GM18505 (cell line): ENCODE results near the gene CDT1.

Experiments used
- ATAC-seq: cut with Tn5 transposase; IDR thresholded peaks from one replicate; pipeline ENCODE4 v1.9.1; 2021; ENCODE audit not compliant: unreplicated experiment
- POLR2A ChIP-seq: IDR thresholded peaks from 4 replicates; pipeline ENCODE4 v1.6.1; 2011; ENCODE audit warnings: borderline replicate concordance; ENCODE audit not compliant: insufficient read depth, insufficient read length; ENCODE audit errors: extremely low read depth

CDT1 gene

DNA sequence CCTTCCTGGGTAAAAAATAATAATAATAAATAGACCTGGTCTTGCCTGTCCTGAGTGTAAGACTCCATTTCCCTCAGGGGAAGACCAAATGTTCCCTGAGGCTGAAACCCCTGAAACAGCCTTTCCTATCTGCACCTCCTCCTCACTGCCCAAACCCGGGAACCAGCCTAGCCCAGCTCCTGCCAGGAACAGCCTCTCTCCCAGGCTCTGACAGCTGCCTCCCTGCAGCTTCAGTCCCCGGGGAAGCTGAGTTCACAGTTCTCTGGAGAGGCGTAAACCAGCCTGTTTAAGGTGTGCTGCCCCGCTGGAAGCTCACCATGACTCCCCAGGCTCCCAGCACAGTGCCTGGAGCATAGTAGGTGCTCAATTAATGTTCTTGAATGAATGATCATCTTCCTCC lies 7.3 kb upstream of the CDT1 start:
- no peak for TF ChIP-seq POLR2A
- no peak for ATAC-seq

DNA sequence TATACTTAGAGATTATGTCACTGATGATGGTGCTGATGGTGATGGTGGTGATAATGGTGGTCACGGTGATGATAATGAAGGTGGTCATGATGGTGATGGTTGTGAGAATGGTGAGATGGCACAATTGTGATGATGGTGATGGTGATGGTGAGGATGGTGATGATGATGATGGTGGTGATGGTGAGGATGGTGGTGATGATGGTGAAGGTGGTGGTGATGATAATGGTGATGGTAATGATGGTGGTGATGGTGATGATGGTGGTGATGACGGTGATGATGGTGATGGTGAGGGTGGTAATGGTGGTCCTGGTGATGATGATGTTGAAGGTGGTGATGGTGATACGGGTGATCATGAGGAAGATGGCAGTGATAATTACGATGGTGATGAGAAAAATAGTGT lies 5.5 kb upstream of the CDT1 start:
- TF ChIP-seq POLR2A = no peak
- no peak for ATAC-seq

- no peak for ATAC-seq
- no peak for TF ChIP-seq POLR2A
Measured at GRCh38 chr16:88798772-88799455, 4.7 kb upstream of the CDT1 start.

DNA sequence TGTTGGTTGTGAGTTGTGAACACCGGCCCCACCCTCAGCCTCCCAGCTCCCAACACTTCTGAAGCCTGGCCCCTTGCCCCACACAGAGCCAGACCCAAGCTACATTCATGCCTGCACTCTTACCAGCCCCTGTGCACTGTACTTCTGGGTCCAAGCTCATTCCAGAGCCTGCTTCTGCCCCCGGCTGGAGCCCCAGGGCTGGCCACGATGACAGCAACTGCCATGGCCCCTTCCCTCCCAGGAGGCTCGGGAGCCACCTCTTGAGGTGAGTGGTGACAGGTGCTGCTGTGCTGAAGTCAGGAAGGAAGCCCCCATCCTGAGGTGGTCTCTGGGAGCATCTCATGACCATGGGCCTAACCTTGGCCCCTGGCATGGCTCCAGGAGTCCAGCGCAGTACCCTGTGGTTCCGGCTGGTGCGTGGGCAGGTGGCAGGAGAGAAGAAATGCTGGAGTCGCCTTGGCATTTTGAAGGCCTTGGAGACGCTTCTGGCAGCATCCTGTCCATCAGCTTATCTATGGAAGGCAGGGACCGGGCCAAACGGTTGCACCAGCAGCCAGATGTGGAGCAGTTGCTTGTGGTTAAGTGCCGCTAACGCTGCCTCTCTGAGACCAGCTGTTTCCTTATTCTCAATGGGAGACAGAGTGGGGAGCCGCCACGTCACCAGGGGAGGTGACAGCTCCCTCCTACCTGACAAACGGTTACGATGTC lies 3.9 kb upstream of the CDT1 start:
- no peak for TF ChIP-seq POLR2A
- ATAC-seq = no peak

- no peak for TF ChIP-seq POLR2A
Measured at GRCh38 chr16:88800277-88800592, 3.4 kb upstream of the CDT1 start.

GRCh38 chr16:88804173-88804551 lies 573 bp downstream of the CDT1 start:
- TF ChIP-seq POLR2A = no peak
- no peak for ATAC-seq

More at GRCh38 chr16:88800277-88800592, 3.4 kb upstream of the CDT1 start:
- no peak for ATAC-seq

DNA sequence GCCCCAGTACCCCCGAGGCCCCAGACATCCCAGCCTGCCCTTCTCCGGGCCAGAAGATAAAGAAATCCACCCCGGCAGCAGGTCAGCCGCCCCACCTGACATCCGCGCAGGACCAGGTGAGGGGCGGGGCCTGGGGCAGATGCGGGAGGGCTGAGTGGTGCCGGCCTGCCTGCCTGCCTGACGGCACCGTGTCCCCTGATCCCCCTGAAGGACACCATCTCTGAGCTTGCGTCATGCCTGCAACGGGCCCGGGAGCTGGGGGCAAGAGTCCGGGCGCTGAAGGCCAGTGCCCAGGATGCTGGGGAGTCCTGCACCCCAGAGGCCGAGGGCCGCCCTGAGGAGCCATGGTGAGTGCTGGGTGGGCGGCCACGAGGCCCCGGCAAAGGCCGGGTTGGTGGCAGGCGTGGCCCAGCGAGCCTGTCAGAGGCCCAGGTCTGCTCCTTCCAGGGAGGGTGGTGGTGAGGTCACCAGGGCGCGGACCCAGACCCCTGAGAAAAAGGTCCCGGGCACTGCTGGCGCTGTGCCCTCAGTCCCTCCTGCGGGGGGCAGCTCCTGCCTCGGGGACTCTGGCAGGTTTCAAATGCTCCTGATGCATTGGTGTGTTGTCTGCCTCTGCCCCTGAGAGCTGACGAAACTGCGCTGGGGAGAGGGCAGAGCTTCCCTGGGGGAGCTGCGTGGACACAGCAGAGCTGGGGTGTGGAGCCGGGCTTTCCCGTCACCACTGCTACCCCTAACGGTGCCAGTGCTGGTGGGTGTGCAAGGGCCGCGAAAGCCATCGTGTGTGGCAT lies 1.2 kb downstream of the CDT1 start:
- no peak for ATAC-seq
- TF ChIP-seq POLR2A = peak; percentile 44

DNA sequence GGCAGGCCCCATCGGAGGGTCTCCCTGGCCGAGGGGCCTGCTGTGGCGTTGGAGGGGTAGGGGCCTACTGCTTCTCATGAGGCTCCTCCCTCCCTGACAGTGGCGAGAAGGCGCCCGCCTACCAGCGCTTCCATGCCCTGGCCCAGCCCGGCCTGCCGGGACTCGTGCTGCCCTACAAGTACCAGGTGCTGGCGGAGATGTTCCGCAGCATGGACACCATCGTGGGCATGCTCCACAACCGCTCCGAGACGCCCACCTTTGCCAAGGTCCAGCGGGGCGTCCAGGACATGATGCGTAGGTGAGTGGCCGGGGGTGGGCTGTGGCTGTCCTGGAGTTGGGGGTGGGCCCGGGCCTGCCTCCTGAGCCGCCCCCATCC lies 1.7 kb downstream of the CDT1 start:
- no peak for ATAC-seq
- TF ChIP-seq POLR2A = no peak

DNA sequence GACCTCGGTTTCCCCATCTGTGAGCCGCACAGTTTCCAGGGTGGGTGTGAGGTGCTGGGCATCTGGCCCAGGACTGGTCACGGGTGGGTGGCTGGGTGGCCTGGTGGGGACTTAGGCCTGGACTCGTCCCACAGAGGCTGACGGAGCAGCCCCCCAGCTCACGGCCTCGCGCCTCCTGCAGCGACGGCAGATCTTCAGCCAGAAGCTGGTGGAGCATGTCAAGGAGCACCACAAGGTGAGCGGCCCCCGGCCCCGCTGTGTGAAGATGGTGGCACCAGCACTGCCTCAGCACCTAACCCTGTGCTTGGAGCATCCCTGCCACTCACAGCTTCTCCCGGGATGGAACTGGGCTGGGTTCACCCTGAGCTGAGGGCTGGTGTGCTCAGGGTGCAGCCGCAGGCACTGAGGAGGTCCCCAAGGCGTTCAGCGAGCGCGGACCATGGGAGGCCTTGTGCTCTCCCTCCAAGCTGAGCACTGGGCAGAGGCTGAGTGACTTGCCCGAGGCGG lies 2.4 kb downstream of the CDT1 start:
- no peak for ATAC-seq

DNA sequence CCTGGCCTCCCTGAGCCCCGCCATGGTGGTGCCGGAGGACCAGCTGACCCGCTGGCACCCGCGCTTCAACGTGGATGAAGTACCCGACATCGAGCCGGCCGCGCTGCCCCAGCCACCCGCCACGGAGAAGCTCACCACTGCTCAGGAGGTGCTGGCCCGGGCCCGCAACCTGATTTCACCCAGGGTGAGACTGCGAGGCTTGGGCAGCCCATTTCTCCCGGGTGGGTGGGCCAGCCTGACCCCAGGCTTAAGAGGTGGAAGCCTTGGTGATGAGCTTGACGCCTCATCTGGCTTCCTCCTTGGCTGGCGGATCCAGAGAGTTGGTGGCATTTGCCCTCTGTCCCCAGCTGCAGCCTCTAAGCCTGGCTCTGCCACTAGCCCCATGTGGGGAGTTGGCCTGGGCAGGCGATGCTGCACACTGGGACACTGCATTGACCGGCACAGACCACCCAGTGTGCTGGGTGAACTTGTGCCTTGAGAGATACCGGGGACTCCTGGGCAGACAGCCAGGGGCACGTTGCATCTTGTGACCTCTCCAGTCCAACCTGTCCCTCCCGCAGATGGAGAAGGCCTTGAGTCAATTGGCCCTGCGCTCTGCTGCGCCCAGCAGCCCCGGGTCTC lies 3.0 kb downstream of the CDT1 start:
- ATAC-seq = no peak
- TF ChIP-seq POLR2A = no peak

More for the DNA sequence above, 2.4 kb downstream of the CDT1 start:
- no peak for TF ChIP-seq POLR2A

GRCh38 chr16:88807142-88807625 lies 3.6 kb downstream of the CDT1 start:
- ATAC-seq = no peak

DNA sequence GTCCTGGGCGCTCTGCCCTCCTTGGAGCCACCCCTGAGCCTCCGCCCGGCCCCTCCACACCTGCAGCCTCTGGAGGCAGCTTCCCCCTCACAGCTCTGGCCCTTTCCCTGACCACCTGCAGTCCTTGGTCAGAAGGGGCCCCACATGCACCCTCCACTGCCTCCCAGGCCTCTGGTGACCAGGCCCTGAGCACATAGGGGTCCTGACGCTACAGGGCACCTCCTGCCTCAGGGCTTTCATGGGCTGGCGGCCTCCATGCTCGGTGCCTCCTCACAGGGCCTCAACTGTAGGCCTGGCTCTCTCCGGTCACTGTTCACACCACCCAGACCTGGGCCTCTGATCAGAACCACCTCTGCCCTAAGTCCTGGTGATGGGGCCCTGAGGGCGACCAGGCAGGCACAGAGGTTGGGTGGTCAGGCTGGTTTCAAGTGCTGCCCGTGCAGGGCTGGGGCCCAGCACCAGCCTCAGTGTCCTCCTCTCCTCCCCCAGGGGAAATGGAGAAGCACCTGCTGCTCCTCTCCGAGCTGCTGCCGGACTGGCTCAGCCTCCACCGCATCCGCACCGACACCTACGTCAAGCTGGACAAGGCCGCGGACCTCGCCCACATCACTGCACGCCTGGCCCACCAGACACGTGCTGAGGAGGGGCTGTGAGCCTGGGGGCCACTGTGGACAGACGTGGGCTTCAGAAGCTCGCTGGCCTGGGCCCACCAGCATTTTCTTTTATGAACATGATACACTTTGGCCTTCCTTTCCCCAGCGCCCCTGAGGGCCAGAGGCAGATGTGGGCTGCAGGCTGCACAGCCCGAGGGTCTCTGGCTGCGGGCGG lies 4.3 kb downstream of the CDT1 start:
- no peak for ATAC-seq
- peak; percentile 23 for TF ChIP-seq POLR2A

More at GRCh38 chr16:88807142-88807625, 3.6 kb downstream of the CDT1 start:
- no peak for TF ChIP-seq POLR2A

DNA sequence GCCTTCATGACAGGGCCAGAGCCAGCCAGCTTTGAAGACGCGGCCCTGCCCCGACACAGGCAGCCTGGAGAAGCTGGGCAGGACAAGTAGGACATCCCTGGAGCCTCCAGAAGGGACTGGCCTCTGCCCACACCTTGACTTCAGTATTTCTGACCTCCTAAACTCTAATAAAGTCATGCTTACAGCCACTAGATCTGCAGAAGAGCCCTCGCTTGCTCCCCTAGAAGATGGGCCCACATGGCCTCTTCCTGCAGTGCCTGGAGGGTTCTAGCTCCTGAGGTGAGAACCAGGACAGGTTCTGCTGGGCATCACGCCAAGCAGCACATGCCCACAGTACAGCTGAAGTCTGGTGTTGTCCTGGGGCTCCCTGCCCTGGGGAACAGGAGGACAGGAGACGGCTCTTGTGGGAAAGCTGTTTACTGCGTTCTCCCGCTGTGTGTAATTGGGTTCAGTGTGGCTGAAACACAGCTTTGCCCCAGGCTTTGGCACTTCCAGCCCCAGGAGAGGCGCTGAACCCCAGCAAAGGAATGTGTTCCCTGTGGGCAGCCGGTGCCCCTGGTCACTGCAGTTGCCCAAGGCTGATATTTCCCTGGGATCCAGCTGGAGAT lies 5.6 kb downstream of the CDT1 start:
- ATAC-seq = no peak
- TF ChIP-seq POLR2A = no peak

GRCh38 chr16:88809676-88810165 lies 6.1 kb downstream of the CDT1 start:
- no peak for ATAC-seq
- TF ChIP-seq POLR2A = peak; percentile 28
